ENCODE data around the gene DUS2.

DUS2 gene

GRCh38 chr16:68082629-68083238, 59.6 kb downstream of the DUS2 start (continued):
- TF ChIP-seq PRDM2 (tag by site-specific recombination; IDR thresholded peaks at IDR 0.05; ENCODE audit: borderline replicate concordance): no peak
- no peak for TF ChIP-seq ZNF560 (tag by site-specific recombination; IDR thresholded peaks at IDR 0.05; ENCODE audit: borderline replicate concordance)
- TF ChIP-seq PRDM6 (tag by site-specific recombination; IDR thresholded peaks at IDR 0.05): no peak

GRCh38 chr16:68083239-68083781, 60.2 kb downstream of the DUS2 start:
- CTCF ChIA-PET: interaction anchor here (0.6 to 2.8 kb wide), 6 partner anchors 12 to 420 kb away, joined by 3 to 10 read pairs (median 4); partner anchors contain the start of genes ESRP2 and SLC7A6
- POLR2A ChIA-PET: interaction anchor here (4.5 kb wide), 1 partner anchor 154 kb away, joined by 34 read pairs; the partner anchor contains the start of gene ESRP2

More at GRCh38 chr16:68083239-68083781, 60.2 kb downstream of the DUS2 start:
- Histone ChIP-seq H3K27ac (ENCODE audit: extremely low read depth, low read depth, low read length) (no peak overlapping the region), H3K4me3 (ENCODE audit: low read depth, low read length) (no peak overlapping the region), H3K36me3 (ENCODE audit: control insufficient read depth in 2 of 2, insufficient read depth in 1 of 2, low read length in 2 of 2) (peaks cover 0 to 14% of the 10 kb centered on the region in 2 experiments; a peak in 1 of 3 replicates), H3K9me3 (ENCODE audit: control insufficient read depth, insufficient read depth, low read depth, low read length) (no peaks in the 10 kb centered on the region), H3K4me1 (ENCODE audit: control insufficient read depth, insufficient read depth, low read length) (peaks cover 5% of the 10 kb centered on the region)
- TF ChIP-seq ZNF221 (tag by site-specific recombination; IDR thresholded peaks at IDR 0.05; ENCODE audit: borderline replicate concordance): no peak
- TF ChIP-seq PRDM10 (tag by site-specific recombination; IDR thresholded peaks at IDR 0.05): peak; percentile 78
- peak; percentile 61 for TF ChIP-seq ZNF16 (tag by site-specific recombination; IDR thresholded peaks at IDR 0.05; ENCODE audit: low read depth)
- peak; percentile 84 for TF ChIP-seq ZNF335 (tag by site-specific recombination; conservative IDR thresholded peaks at IDR 0.05)
